Subcutaneous abdominal adipose tissue (tissue), 5 donors: ENCODE data around the gene ADGRL2.

Experiments used
- H3K27ac ChIP-seq: one replicate; pipeline ENCODE4 v1.7.0; 2013; ENCODE audit warnings: low read depth, mild to moderate bottlenecking, inconsistent platforms, low read length, moderate library complexity
- H3K27me3 ChIP-seq, 5 donors: one replicate each; pipeline ENCODE4 v1.7.0; 2013; ENCODE audit warnings: low read length in 5 of 5, inconsistent platforms in 1 of 5; ENCODE audit not compliant: control insufficient read depth in 5 of 5, insufficient read depth in 4 of 5
- H3K36me3 ChIP-seq, 5 donors: one replicate each; pipeline ENCODE4 v1.7.0; 2013; ENCODE audit warnings: low read length in 5 of 5; ENCODE audit not compliant: control insufficient read depth in 5 of 5, insufficient read depth in 5 of 5
- H3K4me1 ChIP-seq, 5 donors: one replicate each; pipeline ENCODE4 v1.7.0; 2013; ENCODE audit warnings: low read length in 5 of 5, mild to moderate bottlenecking in 3 of 5, moderate library complexity in 1 of 5; ENCODE audit not compliant: control insufficient read depth in 5 of 5, insufficient read depth in 5 of 5
- H3K4me3 ChIP-seq, 5 donors: one replicate each; pipeline ENCODE4 v1.7.0; 2013; ENCODE audit warnings: low read length in 5 of 5, low read depth in 1 of 5
- H3K9ac ChIP-seq, 5 donors: one replicate each; pipeline ENCODE4 v1.7.0; 2013; ENCODE audit warnings: low read length in 5 of 5, mild to moderate bottlenecking in 4 of 5, moderate library complexity in 3 of 5
- H3K9me3 ChIP-seq, 5 donors: one replicate each; pipeline ENCODE4 v1.7.0; 2013; ENCODE audit warnings: low read length in 5 of 5; ENCODE audit not compliant: control insufficient read depth in 5 of 5
- donor health status: healthy.
- donor health status: healthy.
- donor health status: healthy.
- donor health status: healthy.
- donor health status: healthy.

ADGRL2 gene

GRCh38 chr1:81805537-81806431 lies 5.0 kb downstream of the ADGRL2 start:
- H3K27ac ChIP-seq = no peak overlapping the region
- H3K27me3 ChIP-seq = no peaks in the 10 kb centered on the region
- no peaks in the 10 kb centered on the region for H3K36me3 ChIP-seq
- peaks cover 0 to 33% (median 27%) of the 10 kb centered on the region in 5 donors for H3K4me1 ChIP-seq
- H3K4me3 ChIP-seq = no peak overlapping the region
- no peak overlapping the region for H3K9ac ChIP-seq
- H3K9me3 ChIP-seq = no peaks in the 10 kb centered on the region

- Histone ChIP-seq H3K9ac (no peak overlapping the region), H3K4me3 (no peak overlapping the region), H3K27ac (no peak overlapping the region), H3K27me3 (no peaks in the 10 kb centered on the region), H3K36me3 (no peaks in the 10 kb centered on the region), H3K4me1 (peaks cover 0 to 35% (median 27%) of the 10 kb centered on the region in 5 donors), H3K9me3 (no peaks in the 10 kb centered on the region)
These were observed 5.7 kb downstream of the ADGRL2 start for GRCh38 chr1:81806432-81806770.

- Histone ChIP-seq H3K27ac (no peak overlapping the region), H3K4me3 (peak overlapping the region in 2 of 5 donors; percentile 8 to 20), H3K9me3 (no peaks in the 10 kb centered on the region), H3K4me1 (peaks cover 0 to 33% (median 22%) of the 10 kb centered on the region in 5 donors), H3K27me3 (no peaks in the 10 kb centered on the region), H3K36me3 (no peaks in the 10 kb centered on the region), H3K9ac (no peak overlapping the region)
These were observed 8.0 kb downstream of the ADGRL2 start for GRCh38 chr1:81808760-81809159.

- no peaks in the 10 kb centered on the region for H3K9me3 ChIP-seq
- no peak overlapping the region for H3K27ac ChIP-seq
- H3K9ac ChIP-seq = no peak overlapping the region
- H3K4me3 ChIP-seq = no peak overlapping the region
- H3K27me3 ChIP-seq = no peaks in the 10 kb centered on the region
- peaks cover 0 to 23% (median 12%) of the 10 kb centered on the region in 5 donors for H3K4me1 ChIP-seq
- H3K36me3 ChIP-seq = no peaks in the 10 kb centered on the region
These were observed 9.1 kb downstream of the ADGRL2 start for GRCh38 chr1:81809808-81810207.

DNA sequence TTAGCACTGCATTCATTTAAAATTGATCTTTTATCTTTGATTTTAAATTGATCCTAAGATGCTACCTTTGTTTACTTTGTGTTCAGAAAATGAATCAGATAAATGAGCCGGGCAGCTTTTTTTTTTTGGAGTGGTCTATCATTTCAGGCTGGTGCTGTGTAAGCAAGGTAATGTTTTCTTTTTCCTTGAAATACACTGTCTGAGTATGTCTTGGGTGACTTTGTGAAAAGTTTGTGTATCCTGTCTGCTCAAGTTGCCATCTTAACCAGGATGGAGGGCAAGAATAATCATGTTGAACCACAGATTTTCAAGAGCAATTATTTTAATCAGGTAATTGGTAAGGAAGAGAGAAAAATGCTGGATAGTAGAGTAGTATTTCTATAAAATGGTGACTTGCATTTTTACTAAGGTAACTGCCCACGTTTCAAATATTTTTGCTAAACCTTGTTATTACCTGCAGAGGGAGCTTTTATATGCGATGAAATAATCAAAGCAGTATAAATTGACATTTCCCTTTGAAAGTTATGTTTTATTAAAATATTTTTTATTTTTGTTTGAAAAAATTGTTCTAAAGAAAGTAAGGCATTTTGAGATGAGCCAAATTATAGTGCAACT lies 11.1 kb downstream of the ADGRL2 start:
- H3K27ac ChIP-seq = no peak overlapping the region
- no peak overlapping the region for H3K4me3 ChIP-seq
- peaks cover 0 to 21% (median 9%) of the 10 kb centered on the region in 5 donors for H3K4me1 ChIP-seq
- H3K9me3 ChIP-seq = no peaks in the 10 kb centered on the region
- no peaks in the 10 kb centered on the region for H3K27me3 ChIP-seq
- no peaks in the 10 kb centered on the region for H3K36me3 ChIP-seq
- no peak overlapping the region for H3K9ac ChIP-seq

- Histone ChIP-seq H3K9ac (peak overlapping the region in 1 of 5 donors; percentile 4), H3K27me3 (no peaks in the 10 kb centered on the region), H3K36me3 (no peaks in the 10 kb centered on the region), H3K4me1 (peaks cover 0 to 21% (median 9%) of the 10 kb centered on the region in 5 donors), H3K27ac (no peak overlapping the region), H3K9me3 (no peaks in the 10 kb centered on the region), H3K4me3 (no peak overlapping the region)
These were observed 12.0 kb downstream of the ADGRL2 start for GRCh38 chr1:81812712-81813111.

DNA sequence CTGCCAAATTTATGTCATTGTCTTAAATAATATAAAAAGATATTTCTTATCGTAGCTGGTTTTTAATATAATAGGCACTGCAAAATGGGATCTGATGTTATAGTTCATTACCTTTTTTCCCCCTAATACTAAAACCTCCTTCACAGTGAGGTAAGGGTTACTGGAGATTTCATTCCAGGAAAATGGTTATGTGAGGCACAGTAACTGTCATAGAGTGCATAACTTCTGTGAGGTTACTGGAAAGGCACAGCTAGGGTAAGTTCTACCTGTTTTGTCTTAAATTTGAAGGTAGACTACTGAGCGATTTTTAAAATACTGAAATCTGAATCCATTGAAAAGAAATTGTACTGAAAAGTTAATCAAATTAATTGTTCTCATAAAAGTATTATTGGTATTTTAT lies 13.0 kb downstream of the ADGRL2 start:
- Histone ChIP-seq H3K27ac (no peak overlapping the region), H3K27me3 (no peaks in the 10 kb centered on the region), H3K9me3 (no peaks in the 10 kb centered on the region), H3K9ac (no peak overlapping the region), H3K4me1 (peaks cover 0 to 17% (median 9%) of the 10 kb centered on the region in 5 donors), H3K4me3 (no peak overlapping the region), H3K36me3 (no peaks in the 10 kb centered on the region)

- no peak overlapping the region for H3K27ac ChIP-seq
- no peak overlapping the region for H3K4me3 ChIP-seq
- H3K36me3 ChIP-seq = no peaks in the 10 kb centered on the region
- peaks cover 0 to 6% (median 0%) of the 10 kb centered on the region in 5 donors for H3K4me1 ChIP-seq
- no peaks in the 10 kb centered on the region for H3K9me3 ChIP-seq
- H3K9ac ChIP-seq = no peak overlapping the region
- no peaks in the 10 kb centered on the region for H3K27me3 ChIP-seq
These were observed 18.9 kb downstream of the ADGRL2 start for GRCh38 chr1:81819613-81820012.

DNA sequence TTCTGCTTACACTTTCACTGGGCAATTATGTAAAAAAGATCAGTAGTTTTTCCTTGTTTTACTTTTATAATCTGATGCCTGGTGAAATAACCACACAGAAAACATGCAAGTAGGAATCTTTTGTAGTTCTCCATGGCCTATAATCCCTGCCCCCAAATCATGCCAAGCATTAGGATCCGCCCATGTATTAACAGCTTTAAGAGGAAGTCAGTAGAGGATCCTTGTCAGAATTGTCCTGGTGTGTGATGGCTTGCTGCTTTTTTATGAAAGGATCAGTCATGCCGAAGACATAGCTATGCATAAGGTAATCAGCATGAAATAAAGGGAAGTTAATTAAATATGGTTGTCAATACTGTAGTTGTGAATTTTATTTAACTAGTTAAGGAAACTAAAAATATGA lies 20.0 kb downstream of the ADGRL2 start:
- no peak overlapping the region for H3K4me3 ChIP-seq
- H3K9ac ChIP-seq = no peak overlapping the region
- H3K4me1 ChIP-seq = peaks cover 0 to 6% (median 0%) of the 10 kb centered on the region in 5 donors
- no peak overlapping the region for H3K27ac ChIP-seq
- no peaks in the 10 kb centered on the region for H3K27me3 ChIP-seq
- H3K9me3 ChIP-seq = no peaks in the 10 kb centered on the region
- H3K36me3 ChIP-seq = no peaks in the 10 kb centered on the region

GRCh38 chr1:81823082-81823481 lies 22.3 kb downstream of the ADGRL2 start:
- no peak overlapping the region for H3K4me3 ChIP-seq
- no peak overlapping the region for H3K27ac ChIP-seq
- H3K4me1 ChIP-seq = peaks cover 0 to 6% (median 0%) of the 10 kb centered on the region in 5 donors
- no peaks in the 10 kb centered on the region for H3K9me3 ChIP-seq
- no peaks in the 10 kb centered on the region for H3K36me3 ChIP-seq
- no peaks in the 10 kb centered on the region for H3K27me3 ChIP-seq
- H3K9ac ChIP-seq = no peak overlapping the region
